ENCODE results near the gene IGLL5.

Gene IGLL5

DNA sequence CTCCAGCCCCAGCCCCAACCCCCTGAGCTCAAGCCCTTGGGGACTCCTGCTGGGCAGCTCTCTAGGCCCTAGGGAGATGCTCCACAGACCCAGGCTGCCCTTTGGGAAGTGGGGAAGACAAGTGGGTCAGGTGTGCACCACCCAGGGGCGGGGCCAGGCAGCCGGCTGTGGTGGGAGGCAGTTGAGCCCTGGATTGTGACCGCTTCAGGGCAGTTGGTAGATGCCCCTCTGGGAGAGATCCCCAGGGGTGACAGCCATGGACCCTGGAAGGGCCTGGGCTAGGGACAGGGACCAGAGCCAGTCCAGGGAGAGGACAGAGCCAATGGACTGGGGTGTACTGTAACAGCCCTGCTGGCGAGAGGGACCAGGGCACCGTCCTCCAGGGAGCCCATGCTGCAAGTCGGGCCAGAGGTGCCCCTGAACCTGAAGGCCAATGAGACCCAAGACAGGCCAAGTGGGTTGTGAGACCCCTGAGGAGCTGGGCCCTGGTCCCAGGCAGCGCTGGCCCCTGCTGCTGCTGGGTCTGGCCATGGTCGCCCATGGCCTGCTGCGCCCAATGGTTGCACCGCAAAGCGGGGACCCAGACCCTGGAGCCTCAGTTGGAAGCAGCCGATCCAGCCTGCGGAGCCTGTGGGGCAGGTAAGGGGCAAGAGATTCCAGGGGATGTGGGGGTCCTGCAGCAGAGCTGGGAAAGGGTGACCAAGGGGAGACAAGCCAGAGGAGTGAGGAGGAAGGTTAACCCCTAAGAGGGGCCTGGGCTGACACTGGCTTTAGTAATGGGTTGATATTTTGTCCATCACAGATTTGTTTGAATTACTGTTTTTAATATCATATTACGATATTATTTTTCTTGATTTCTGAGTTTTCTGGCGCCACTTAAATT lies at the start of gene IGLL5:
Gene IGLL5 (plus strand): TSS at position 196 of the 883 bp plus-strand sequence. CDS start 238 bp downstream, at position 434.
- H3K36me3 ChIP-seq (ENCODE audit: control insufficient read depth, insufficient read depth, low read length): no peaks in the 10 kb centered on the region
- H3K4me3 ChIP-seq (ENCODE audit: low read depth, low read length): no peak within 1 kb of the TSS
- H3K4me1 ChIP-seq (ENCODE audit: control insufficient read depth, insufficient read depth, low read length): no peaks in the 10 kb centered on the region
- H3K9ac ChIP-seq (ENCODE audit: low read depth, low read length): no peak within 1 kb of the TSS
- H3K9me3 ChIP-seq (ENCODE audit: control insufficient read depth, insufficient read depth, low read length): no peaks in the 10 kb centered on the region
- H3K27me3 ChIP-seq (ENCODE audit: control insufficient read depth, insufficient read depth, low read length): peaks cover 36% of the 10 kb centered on the region

DNA sequence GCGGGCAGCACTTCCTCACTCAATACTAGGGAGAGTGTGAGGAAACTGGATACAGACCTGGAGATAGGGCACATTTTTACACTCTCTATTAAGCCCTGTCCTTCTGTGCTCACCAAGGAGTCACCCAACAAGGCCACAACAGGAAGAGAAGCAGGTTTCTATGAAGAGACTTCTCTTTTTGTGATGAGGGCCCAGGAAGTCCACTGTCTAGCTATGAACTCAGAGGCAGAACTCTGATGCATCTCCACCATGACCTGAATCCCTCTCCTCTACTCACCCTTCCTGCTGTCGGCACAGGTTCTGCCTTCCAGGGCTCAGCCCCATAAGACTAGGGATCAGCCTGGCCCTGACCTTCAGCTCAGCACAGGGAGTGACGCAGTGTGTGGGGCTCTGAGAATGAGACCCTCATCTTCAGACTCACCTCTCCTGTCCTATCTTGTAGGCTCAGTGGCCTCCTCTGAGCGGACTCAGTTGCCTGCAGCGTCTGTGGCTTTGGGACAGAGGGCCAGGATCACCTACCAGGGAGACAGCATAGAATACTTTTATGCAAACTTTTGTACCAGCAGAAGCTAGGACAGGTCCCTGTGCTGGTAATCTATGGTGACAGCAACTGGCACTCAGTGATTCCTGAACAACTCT lies 49.3 kb upstream of the IGLL5 start:
- Histone ChIP-seq H3K27me3 (ENCODE audit: control insufficient read depth, insufficient read depth, low read length) (peaks cover 46% of the 10 kb centered on the region), H3K4me1 (ENCODE audit: control insufficient read depth, insufficient read depth, low read length) (no peaks in the 10 kb centered on the region), H3K9me3 (ENCODE audit: control insufficient read depth, insufficient read depth, low read length) (no peaks in the 10 kb centered on the region), H3K9ac (ENCODE audit: low read depth, low read length) (no peak overlapping the region), H3K4me3 (ENCODE audit: low read depth, low read length) (no peak overlapping the region), H3K36me3 (ENCODE audit: control insufficient read depth, insufficient read depth, low read length) (no peaks in the 10 kb centered on the region)

- Histone ChIP-seq H3K27me3 (ENCODE audit: control insufficient read depth, insufficient read depth, low read length) (peaks cover 37% of the 10 kb centered on the region), H3K4me1 (ENCODE audit: control insufficient read depth, insufficient read depth, low read length) (no peaks in the 10 kb centered on the region), H3K36me3 (ENCODE audit: control insufficient read depth, insufficient read depth, low read length) (no peaks in the 10 kb centered on the region), H3K4me3 (ENCODE audit: low read depth, low read length) (no peak overlapping the region), H3K9ac (ENCODE audit: low read depth, low read length) (no peak overlapping the region), H3K9me3 (ENCODE audit: control insufficient read depth, insufficient read depth, low read length) (no peaks in the 10 kb centered on the region)
Observed at GRCh38 chr22:22839570-22840314, 47.9 kb upstream of the IGLL5 start.

DNA sequence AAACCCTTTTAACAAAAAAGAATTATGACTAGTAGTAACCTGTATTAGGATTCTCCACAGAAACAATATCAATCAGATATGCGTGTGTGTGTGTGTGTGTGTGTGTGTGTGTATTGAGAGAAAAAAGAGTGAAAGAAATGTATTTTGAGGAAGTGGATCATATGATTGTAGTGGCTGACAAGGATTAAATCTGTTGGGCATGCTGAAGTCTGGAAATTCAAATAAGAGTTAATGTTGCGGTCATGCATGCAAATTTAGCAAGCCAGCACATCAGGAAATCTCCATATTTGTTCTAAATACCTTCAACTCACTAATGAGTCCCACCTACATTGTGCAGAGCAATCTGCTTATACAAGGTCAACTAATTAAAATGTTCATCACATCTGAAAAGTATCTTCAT lies 46.8 kb upstream of the IGLL5 start:
- H3K4me3 ChIP-seq (ENCODE audit: low read depth, low read length): no peak overlapping the region
- H3K36me3 ChIP-seq (ENCODE audit: control insufficient read depth, insufficient read depth, low read length): no peaks in the 10 kb centered on the region
- no peak overlapping the region for H3K9ac ChIP-seq (ENCODE audit: low read depth, low read length)
- no peaks in the 10 kb centered on the region for H3K9me3 ChIP-seq (ENCODE audit: control insufficient read depth, insufficient read depth, low read length)
- H3K4me1 ChIP-seq (ENCODE audit: control insufficient read depth, insufficient read depth, low read length): no peaks in the 10 kb centered on the region
- peaks cover 27% of the 10 kb centered on the region for H3K27me3 ChIP-seq (ENCODE audit: control insufficient read depth, insufficient read depth, low read length)

GRCh38 chr22:22841598-22841997 lies 46.0 kb upstream of the IGLL5 start:
- H3K4me3 ChIP-seq (ENCODE audit: low read depth, low read length): no peak overlapping the region
- H3K36me3 ChIP-seq (ENCODE audit: control insufficient read depth, insufficient read depth, low read length): no peaks in the 10 kb centered on the region
- H3K9ac ChIP-seq (ENCODE audit: low read depth, low read length): no peak overlapping the region
- no peaks in the 10 kb centered on the region for H3K9me3 ChIP-seq (ENCODE audit: control insufficient read depth, insufficient read depth, low read length)
- peaks cover 24% of the 10 kb centered on the region for H3K27me3 ChIP-seq (ENCODE audit: control insufficient read depth, insufficient read depth, low read length)
- H3K4me1 ChIP-seq (ENCODE audit: control insufficient read depth, insufficient read depth, low read length): no peaks in the 10 kb centered on the region

DNA sequence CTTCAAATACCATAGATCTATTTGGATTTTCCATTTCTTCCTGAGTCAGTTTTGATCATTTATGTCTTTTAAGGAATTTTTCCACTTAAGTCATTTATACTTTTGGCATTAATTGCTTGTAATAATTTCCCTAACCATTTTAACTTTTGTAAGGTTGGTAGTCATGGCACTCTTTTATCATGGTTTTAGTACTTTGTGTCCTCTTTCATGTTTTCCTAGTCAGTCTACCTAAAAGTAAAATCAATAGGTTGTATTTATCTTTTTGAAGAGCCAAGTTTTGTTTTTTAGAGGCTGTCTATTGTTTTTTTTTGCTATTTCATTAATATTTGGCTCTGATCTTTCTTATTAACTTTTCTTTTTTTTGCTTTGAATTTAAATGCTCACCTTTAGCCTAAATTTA lies 45.5 kb upstream of the IGLL5 start:
- H3K9me3 ChIP-seq (ENCODE audit: control insufficient read depth, insufficient read depth, low read length): no peaks in the 10 kb centered on the region
- no peak overlapping the region for H3K9ac ChIP-seq (ENCODE audit: low read depth, low read length)
- H3K4me3 ChIP-seq (ENCODE audit: low read depth, low read length): no peak overlapping the region
- no peaks in the 10 kb centered on the region for H3K4me1 ChIP-seq (ENCODE audit: control insufficient read depth, insufficient read depth, low read length)
- peaks cover 24% of the 10 kb centered on the region for H3K27me3 ChIP-seq (ENCODE audit: control insufficient read depth, insufficient read depth, low read length)
- no peaks in the 10 kb centered on the region for H3K36me3 ChIP-seq (ENCODE audit: control insufficient read depth, insufficient read depth, low read length)

GRCh38 chr22:22843848-22844247 lies 43.8 kb upstream of the IGLL5 start:
- H3K36me3 ChIP-seq (ENCODE audit: control insufficient read depth, insufficient read depth, low read length): no peaks in the 10 kb centered on the region
- no peaks in the 10 kb centered on the region for H3K4me1 ChIP-seq (ENCODE audit: control insufficient read depth, insufficient read depth, low read length)
- no peaks in the 10 kb centered on the region for H3K9me3 ChIP-seq (ENCODE audit: control insufficient read depth, insufficient read depth, low read length)
- peaks cover 23% of the 10 kb centered on the region for H3K27me3 ChIP-seq (ENCODE audit: control insufficient read depth, insufficient read depth, low read length)
- H3K4me3 ChIP-seq (ENCODE audit: low read depth, low read length): no peak overlapping the region
- no peak overlapping the region for H3K9ac ChIP-seq (ENCODE audit: low read depth, low read length)

GRCh38 chr22:22847241-22847640 lies 40.4 kb upstream of the IGLL5 start:
- Histone ChIP-seq H3K9me3 (ENCODE audit: control insufficient read depth, insufficient read depth, low read length) (no peaks in the 10 kb centered on the region), H3K36me3 (ENCODE audit: control insufficient read depth, insufficient read depth, low read length) (no peaks in the 10 kb centered on the region), H3K4me1 (ENCODE audit: control insufficient read depth, insufficient read depth, low read length) (no peaks in the 10 kb centered on the region), H3K27me3 (ENCODE audit: control insufficient read depth, insufficient read depth, low read length) (peaks cover 30% of the 10 kb centered on the region), H3K4me3 (ENCODE audit: low read depth, low read length) (no peak overlapping the region), H3K9ac (ENCODE audit: low read depth, low read length) (no peak overlapping the region)

DNA sequence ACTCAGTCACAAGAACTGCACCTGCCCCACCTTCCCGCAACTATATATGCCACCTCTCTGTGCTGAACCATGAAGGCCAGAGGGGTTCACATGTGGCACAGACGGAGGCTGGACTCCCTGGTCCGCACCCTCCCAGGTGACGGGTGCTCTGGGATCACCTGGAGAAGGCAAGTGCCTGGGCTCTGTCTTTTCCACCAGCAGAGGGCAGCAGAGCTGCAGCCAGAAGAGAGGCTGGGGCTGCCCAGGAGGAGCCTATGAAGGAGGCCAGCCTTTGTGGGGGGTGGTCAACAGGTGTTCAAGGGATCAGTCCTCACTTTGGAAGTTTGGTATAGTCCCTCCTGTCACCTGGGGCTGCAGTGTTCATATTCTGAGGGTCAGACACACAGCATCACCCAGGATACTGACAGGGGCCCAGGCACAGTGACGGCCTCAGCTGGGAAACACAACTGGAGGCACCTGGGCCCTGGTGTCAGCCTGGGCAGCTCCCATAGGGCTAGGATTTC lies 39.2 kb upstream of the IGLL5 start:
- H3K27me3 ChIP-seq (ENCODE audit: control insufficient read depth, insufficient read depth, low read length): peaks cover 42% of the 10 kb centered on the region
- no peak overlapping the region for H3K9ac ChIP-seq (ENCODE audit: low read depth, low read length)
- no peaks in the 10 kb centered on the region for H3K4me1 ChIP-seq (ENCODE audit: control insufficient read depth, insufficient read depth, low read length)
- H3K36me3 ChIP-seq (ENCODE audit: control insufficient read depth, insufficient read depth, low read length): no peaks in the 10 kb centered on the region
- no peak overlapping the region for H3K4me3 ChIP-seq (ENCODE audit: low read depth, low read length)
- no peaks in the 10 kb centered on the region for H3K9me3 ChIP-seq (ENCODE audit: control insufficient read depth, insufficient read depth, low read length)

- H3K9ac ChIP-seq (ENCODE audit: low read depth, low read length): no peak overlapping the region
- H3K4me3 ChIP-seq (ENCODE audit: low read depth, low read length): no peak overlapping the region
- no peaks in the 10 kb centered on the region for H3K36me3 ChIP-seq (ENCODE audit: control insufficient read depth, insufficient read depth, low read length)
- no peaks in the 10 kb centered on the region for H3K4me1 ChIP-seq (ENCODE audit: control insufficient read depth, insufficient read depth, low read length)
- H3K9me3 ChIP-seq (ENCODE audit: control insufficient read depth, insufficient read depth, low read length): no peaks in the 10 kb centered on the region
- H3K27me3 ChIP-seq (ENCODE audit: control insufficient read depth, insufficient read depth, low read length): peaks cover 49% of the 10 kb centered on the region
Observed at GRCh38 chr22:22849640-22850610, 37.7 kb upstream of the IGLL5 start.

DNA sequence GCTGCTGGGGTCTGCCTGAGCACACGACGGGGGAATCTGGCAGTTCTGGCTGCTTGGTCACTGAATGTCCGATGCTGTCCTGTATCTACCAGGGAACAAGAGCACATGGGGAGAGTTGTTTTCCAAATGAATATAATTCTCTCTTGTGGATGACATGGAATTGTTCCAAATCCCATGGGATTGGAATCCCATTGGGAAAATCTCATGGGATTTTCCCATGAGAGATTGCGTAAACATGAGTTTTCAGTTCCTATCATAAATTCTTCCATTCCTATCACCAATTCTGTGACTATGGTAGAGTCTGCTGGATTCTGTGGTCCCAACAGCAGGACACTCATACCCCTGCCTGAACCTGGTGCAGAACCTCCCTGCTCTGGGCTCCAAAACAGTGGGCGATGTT lies 35.6 kb upstream of the IGLL5 start:
- Histone ChIP-seq H3K36me3 (ENCODE audit: control insufficient read depth, insufficient read depth, low read length) (no peaks in the 10 kb centered on the region), H3K9me3 (ENCODE audit: control insufficient read depth, insufficient read depth, low read length) (no peaks in the 10 kb centered on the region), H3K4me1 (ENCODE audit: control insufficient read depth, insufficient read depth, low read length) (no peaks in the 10 kb centered on the region), H3K4me3 (ENCODE audit: low read depth, low read length) (no peak overlapping the region), H3K9ac (ENCODE audit: low read depth, low read length) (no peak overlapping the region), H3K27me3 (ENCODE audit: control insufficient read depth, insufficient read depth, low read length) (peaks cover 52% of the 10 kb centered on the region)

Data from iPS-15b (cell line).